Body of pancreas (tissue), 4 donors: ENCODE data around the gene MICALL1. TPM values are rescaled to one million over a fixed set of nuclear protein-coding genes. Genes with fewer than 3 reads are reported as not detected.
"Not testable (repeated sequence)": the region's sequence is repeated elsewhere in the genome, so short reads cannot be mapped to it uniquely, and the experiment has no call there.

Experiments
- ATAC-seq: fragments of 150-250 bp; one replicate; pipeline ENCODE4 v1.9.1; 2016
- DNase-seq, 4 donors: peaks; one replicate each; pipeline ENCODE4 v3.0.0-alpha.2; 2019
- H3K27ac ChIP-seq, 4 donors: fragments of 200-600 bp; sonication (generic); 1 replicate in 3 of 4; 2 replicates in 1 of 4; pipeline versions ENCODE4 v1.5.1 to v1.6.1; 2016 to 2019; ENCODE audit warnings: mild to moderate bottlenecking in 1 of 4, mixed read lengths in 1 of 4, moderate library complexity in 1 of 4
- H3K27me3 ChIP-seq, 2 donors: fragments of 200-600 bp; sonication (generic); one replicate each; pipeline ENCODE4 v1.6.0; 2016; ENCODE audit warnings: mild to moderate bottlenecking in 1 of 2
- H3K36me3 ChIP-seq, 2 donors: fragments of 200-600 bp; sonication (generic); replicated peaks in 1 of 2; 2 replicates each; pipeline ENCODE4 v1.5.1; 2016; ENCODE audit warnings: low read depth in 2 of 2; ENCODE audit not compliant: insufficient read depth in 1 of 2
- H3K4me1 ChIP-seq: fragments of 200-600 bp; sonication (generic); one replicate; pipeline ENCODE4 v1.6.0; 2016
- H3K4me3 ChIP-seq, 2 donors: fragments of 200-600 bp; sonication (generic); 1 replicate in 1 of 2; 2 replicates in 1 of 2; pipeline ENCODE4 v1.5.1; 2016 to 2019
- H3K9me3 ChIP-seq, 3 donors: fragments of 200-600 bp; sonication (generic); 1 replicate in 2 of 3; 2 replicates in 1 of 3; pipeline ENCODE4 v1.5.1; 2016
- POLR2A ChIP-seq, 3 donors: fragments of 450-650 bp; IDR thresholded peaks; one replicate each; pipeline ENCODE4 v1.6.1; 2016; ENCODE audit warnings: antibody characterized with exemption in 3 of 3, mild to moderate bottlenecking in 2 of 3
- WGBS, 2 donors: methylation state at CpG; one replicate each; pipeline ENCODE4 v1.1.5; 2017; 5-methylcytosine and 5-hydroxymethylcytosine counted together
- intact Hi-C: fragments of 100-400 bp; cut with DNase I; formaldehyde crosslinking; loops from one replicate; pipeline ENCODE4 v1.15.1; 2023
- total RNA-seq, 2 donors: library from RNA; depleted of rRNA; stranded (reverse); fragments of >200 nt; gene quantifications; one replicate each; pipeline ENCODE4 v1.1.0, GENCODE V29; 2016
- TF ChIP-seq, protein P1 (sequence below), 7 experiments: fragments of 450-650 bp in 4 of 7; fragments of 200-600 bp in 3 of 7; sonication (generic) in 3 of 7; IDR thresholded peaks; one replicate each; pipeline ENCODE4 v1.5.1; 2016 to 2019; ENCODE audit warnings: antibody characterized with exemption in 7 of 7

Gene MICALL1
- total RNA-seq, 2 donors from 2014 or later, result 19.2 to 34.9 TPM

DNA sequence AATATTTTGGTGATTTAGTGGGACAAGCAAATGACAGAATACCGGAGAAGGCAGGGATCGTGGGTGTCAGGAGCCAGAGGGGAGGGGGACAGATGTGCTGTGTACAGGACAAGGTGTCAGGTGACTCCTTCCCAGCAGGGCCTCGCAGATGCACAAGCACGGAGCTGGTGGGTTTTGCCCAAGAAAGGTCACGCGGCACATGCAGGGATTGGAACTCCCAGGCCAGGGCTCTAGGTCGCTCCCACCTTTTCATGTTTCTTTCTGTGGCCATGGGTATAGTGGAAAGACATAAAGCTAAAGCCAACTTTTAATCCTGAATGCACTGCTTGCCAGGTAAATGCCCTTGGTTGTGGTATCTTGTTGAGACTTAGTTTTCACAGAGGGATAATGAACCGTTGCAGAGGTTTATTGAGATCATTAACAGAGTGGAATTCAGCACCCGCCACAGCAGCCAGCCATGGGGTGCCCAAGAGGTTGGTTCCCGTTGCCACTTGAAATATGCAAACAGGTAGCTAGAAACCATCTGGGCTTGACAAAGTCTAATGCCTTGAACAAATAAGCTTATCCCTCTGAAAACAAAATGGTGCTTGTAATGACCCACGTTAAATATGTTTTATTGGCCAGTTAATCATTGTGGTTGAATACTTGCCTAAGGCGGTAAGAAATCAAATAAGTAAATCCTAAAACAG, 37.2 kb downstream of the MICALL1 start:
- Histone ChIP-seq H3K27me3 (no peaks in the 10 kb centered on the region), H3K36me3 (peaks cover 7 to 14% of the 10 kb centered on the region in 2 donors), H3K4me3 (no peak overlapping the region), H3K27ac (no peak overlapping the region), H3K4me1 (no peaks in the 10 kb centered on the region), H3K9me3 (no peaks in the 10 kb centered on the region)
- no peak for TF ChIP-seq POLR2A (IDR thresholded peaks at IDR 0.05)
- TF ChIP-seq, protein P1, sequence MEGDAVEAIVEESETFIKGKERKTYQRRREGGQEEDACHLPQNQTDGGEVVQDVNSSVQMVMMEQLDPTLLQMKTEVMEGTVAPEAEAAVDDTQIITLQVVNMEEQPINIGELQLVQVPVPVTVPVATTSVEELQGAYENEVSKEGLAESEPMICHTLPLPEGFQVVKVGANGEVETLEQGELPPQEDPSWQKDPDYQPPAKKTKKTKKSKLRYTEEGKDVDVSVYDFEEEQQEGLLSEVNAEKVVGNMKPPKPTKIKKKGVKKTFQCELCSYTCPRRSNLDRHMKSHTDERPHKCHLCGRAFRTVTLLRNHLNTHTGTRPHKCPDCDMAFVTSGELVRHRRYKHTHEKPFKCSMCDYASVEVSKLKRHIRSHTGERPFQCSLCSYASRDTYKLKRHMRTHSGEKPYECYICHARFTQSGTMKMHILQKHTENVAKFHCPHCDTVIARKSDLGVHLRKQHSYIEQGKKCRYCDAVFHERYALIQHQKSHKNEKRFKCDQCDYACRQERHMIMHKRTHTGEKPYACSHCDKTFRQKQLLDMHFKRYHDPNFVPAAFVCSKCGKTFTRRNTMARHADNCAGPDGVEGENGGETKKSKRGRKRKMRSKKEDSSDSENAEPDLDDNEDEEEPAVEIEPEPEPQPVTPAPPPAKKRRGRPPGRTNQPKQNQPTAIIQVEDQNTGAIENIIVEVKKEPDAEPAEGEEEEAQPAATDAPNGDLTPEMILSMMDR (IDR thresholded peaks at IDR 0.05), result no peak
- no peak for DNase-seq
- intact Hi-C loops, result no loop called here
- 74 to 76% methylated on average over 12 of the region's 12 CpGs for WGBS, 2 donors
- ATAC-seq, result no peak

DNA sequence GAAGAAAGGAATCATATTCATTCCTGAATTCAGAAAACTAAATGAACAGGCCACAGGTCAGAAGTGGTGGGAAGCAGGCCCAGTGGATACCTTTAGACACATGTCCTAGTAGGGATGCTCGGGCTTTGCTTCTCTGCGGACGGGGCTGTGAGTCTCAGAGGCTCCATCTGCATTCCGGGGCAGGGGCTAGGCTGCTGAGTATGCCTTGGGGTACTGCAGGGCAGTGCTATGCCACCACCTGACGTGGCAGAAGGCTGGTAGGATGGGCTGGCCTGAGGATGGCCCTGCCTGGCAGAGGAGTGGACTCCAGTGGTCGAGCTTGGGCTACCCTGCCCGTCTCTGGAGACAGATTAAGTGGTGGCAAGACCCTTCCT, 37.7 kb downstream of the MICALL1 start:
- Histone ChIP-seq H3K36me3 (peaks cover 7 to 12% of the 10 kb centered on the region in 2 donors), H3K4me1 (no peaks in the 10 kb centered on the region), H3K27ac (no peak overlapping the region), H3K27me3 (no peaks in the 10 kb centered on the region), H3K9me3 (no peaks in the 10 kb centered on the region), H3K4me3 (no peak overlapping the region)
- WGBS, 2 donors, result 91 to 92% methylated on average over 4 to 7 of the region's 7 CpGs
- no peak for TF ChIP-seq POLR2A (IDR thresholded peaks at IDR 0.05)
- TF ChIP-seq, protein P1 (IDR thresholded peaks at IDR 0.05), result no peak
- ATAC-seq, result no peak
- DNase-seq, result no peak
- intact Hi-C loops, result no loop called here

DNA sequence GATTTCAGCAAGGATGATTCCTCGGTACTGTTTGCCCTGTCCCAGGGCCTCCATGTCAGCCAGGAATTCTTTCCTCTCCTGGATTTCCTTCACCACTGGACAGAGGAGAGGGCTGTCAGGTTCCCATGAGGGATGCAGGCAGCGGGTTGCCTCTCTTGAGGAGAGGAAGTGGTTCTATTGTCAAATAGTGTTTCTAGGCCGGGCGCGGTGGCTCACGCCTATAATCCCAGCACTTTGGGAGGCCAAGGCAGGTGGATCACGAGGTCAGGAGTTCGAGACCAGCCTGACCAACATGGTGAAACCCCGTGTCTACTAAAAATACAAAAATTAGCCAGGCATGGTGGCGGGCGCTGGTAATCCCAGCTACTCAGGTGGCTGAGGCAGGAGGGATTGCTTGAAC, 38.3 kb downstream of the MICALL1 start:
- H3K27me3 ChIP-seq, intact Hi-C loops, H3K4me1 ChIP-seq, ATAC-seq, H3K27ac ChIP-seq, DNase-seq, H3K4me3 ChIP-seq, H3K9me3 ChIP-seq: not testable (repeated sequence)
- WGBS, 2 donors, result 91 to 95% methylated on average over 10 to 11 of the region's 11 CpGs
- H3K36me3 ChIP-seq, result peaks cover 7 to 12% of the 10 kb centered on the region in 2 donors

DNA sequence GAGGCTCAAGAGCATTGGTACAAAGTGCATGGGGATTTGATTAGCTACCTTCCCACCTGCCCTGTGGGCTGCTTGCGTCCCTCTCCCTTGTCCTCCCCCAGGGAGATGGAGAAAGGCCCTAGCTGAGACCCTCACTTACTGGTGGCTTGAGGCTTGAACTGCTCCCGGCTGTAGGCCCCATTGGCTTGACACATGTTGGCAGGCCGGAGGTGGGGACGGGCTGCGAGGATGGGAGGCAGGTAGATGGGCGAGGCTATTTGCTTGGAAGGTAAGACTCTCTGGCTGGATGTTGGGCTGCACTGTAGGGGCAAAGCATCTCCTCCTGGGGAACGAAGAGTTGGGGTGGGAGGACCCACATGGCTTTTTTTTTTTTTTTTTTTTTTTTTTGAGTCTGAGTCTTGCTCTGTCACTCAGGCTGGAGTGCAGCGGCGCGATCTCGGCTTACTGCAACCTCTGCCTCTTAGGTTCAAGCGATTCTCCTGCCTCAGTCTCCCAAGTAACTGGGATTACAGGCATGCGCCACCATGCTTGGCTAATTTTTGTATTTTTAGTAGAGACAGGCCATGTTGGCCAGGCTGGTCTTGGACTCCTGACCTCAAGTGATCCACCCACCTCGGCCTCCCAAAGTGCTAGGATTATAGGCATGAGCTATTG, 41.2 kb downstream of the MICALL1 start:
- H3K9me3 ChIP-seq, DNase-seq, ATAC-seq, H3K4me3 ChIP-seq, H3K27me3 ChIP-seq, intact Hi-C loops, H3K36me3 ChIP-seq, H3K27ac ChIP-seq, H3K4me1 ChIP-seq: not testable (repeated sequence)
- WGBS, 2 donors, result 94 to 95% methylated on average over 14 of the region's 14 CpGs

DNA sequence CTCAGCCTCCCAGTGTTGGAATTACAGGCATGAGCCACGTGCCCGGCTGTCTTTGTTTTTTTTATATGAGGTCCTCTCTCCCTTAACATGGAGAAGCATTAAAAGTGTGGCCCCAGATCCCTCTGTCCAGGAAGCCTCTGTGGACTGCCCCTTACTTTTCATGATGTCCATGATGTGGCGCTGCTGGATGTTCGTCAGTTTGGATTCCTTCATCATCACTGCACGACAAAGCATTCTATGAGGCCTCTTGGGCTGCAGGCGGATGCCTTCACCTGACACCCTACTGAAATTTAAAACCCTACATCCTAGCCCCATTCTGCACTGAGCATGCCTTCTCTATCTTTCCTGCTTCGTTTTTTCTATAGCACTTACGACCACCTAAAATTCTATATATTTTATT, 45.2 kb downstream of the MICALL1 start:
- DNase-seq, result no peak
- Histone ChIP-seq H3K27me3 (no peaks in the 10 kb centered on the region), H3K9me3 (no peaks in the 10 kb centered on the region), H3K36me3 (no peaks in the 10 kb centered on the region), H3K4me3 (no peak overlapping the region), H3K4me1 (peaks cover 18% of the 10 kb centered on the region), H3K27ac (no peak overlapping the region)
- TF ChIP-seq, protein P1 (IDR thresholded peaks at IDR 0.05), result no peak
- TF ChIP-seq POLR2A (IDR thresholded peaks at IDR 0.05), result no peak
- intact Hi-C loops, result no loop called here
- WGBS, 2 donors, result 59 to 63% methylated on average over 7 to 8 of the region's 8 CpGs
- ATAC-seq, result no peak

DNA sequence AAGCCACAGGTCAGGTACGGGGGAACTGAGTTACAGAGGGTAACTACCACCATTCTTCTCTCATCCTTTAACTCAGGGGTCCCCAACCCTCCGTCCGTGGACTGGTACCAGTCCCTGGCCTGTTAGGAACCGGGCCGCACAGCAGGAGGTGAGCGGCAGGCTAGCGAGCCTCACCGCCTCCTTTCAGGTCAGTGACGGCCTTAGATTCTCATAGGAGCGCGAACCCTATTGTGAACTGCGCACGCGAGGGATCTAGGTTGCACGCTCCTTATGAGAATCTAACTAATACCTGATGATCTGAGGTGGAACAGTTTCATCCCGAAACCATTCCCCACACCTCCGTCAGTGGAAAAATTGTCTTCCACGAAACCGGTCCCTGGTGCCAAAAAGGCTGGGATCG, 46.5 kb downstream of the MICALL1 start:
- H3K36me3 ChIP-seq, H3K27me3 ChIP-seq, intact Hi-C loops, H3K9me3 ChIP-seq: not testable (repeated sequence)
- WGBS, 2 donors, result 10 to 16% methylated on average over 3 to 20 of the region's 20 CpGs
- peaks cover 18% of the 10 kb centered on the region for H3K4me1 ChIP-seq
- ATAC-seq (peak; percentile 19), DNase-seq (peak in 2 of 4 donors; percentile 22 to 25)
- peak overlapping the region; percentile 69 to 94 for H3K4me3 ChIP-seq
- H3K27ac ChIP-seq, result peak overlapping the region in 3 of 4 donors; percentile 58 to 75 (median 71)
